DMS153 (cell line): Measurements from ENCODE around the gene DDX4.
"Not testable (repeated sequence)": the region's sequence is repeated elsewhere in the genome, so short reads cannot be mapped to it uniquely, and the experiment has no call there.

Source experiments
- DNase-seq: peaks from one replicate; lab custom pipeline; 2025; lab: John Stamatoyannopoulos, UW

Gene DDX4

GRCh38 chr5:55724281-55724680 is 13.6 kb upstream of the DDX4 start:
- DNase-seq, result no peak

- DNase-seq, result no peak
These were observed 6.0 kb upstream of the DDX4 start for GRCh38 chr5:55731848-55732247.

GRCh38 chr5:55732585-55732984 is 5.3 kb upstream of the DDX4 start:
- DNase-seq, result no peak

- DNase-seq, result no peak
These were observed 3.2 kb upstream of the DDX4 start for GRCh38 chr5:55734658-55735057.

- DNase-seq, result no peak
These were observed 4.9 kb downstream of the DDX4 start for GRCh38 chr5:55742778-55743177.

- no peak for DNase-seq
These were observed 10.0 kb downstream of the DDX4 start for GRCh38 chr5:55747778-55748318.

GRCh38 chr5:55749387-55749786 is 11.5 kb downstream of the DDX4 start:
- DNase-seq, result no peak

GRCh38 chr5:55750063-55750462 is 12.2 kb downstream of the DDX4 start:
- DNase-seq, result no peak

- DNase-seq, result no peak
These were observed 12.6 kb downstream of the DDX4 start for GRCh38 chr5:55750499-55750898.

- no peak for DNase-seq
These were observed 20.4 kb downstream of the DDX4 start for GRCh38 chr5:55758231-55758630.

GRCh38 chr5:55758714-55759113 is 20.9 kb downstream of the DDX4 start:
- no peak for DNase-seq

GRCh38 chr5:55761721-55762120 is 23.9 kb downstream of the DDX4 start:
- not testable (repeated sequence) for DNase-seq

GRCh38 chr5:55763746-55764420 is 26.0 kb downstream of the DDX4 start:
- no peak for DNase-seq

- no peak for DNase-seq
These were observed 30.4 kb downstream of the DDX4 start for GRCh38 chr5:55768279-55768678.

- no peak for DNase-seq
These were observed 33.4 kb downstream of the DDX4 start for GRCh38 chr5:55771175-55771655.

- DNase-seq, result peak; percentile 64
These were observed 35.2 kb downstream of the DDX4 start for GRCh38 chr5:55773057-55773456.

- no peak for DNase-seq
These were observed 39.5 kb downstream of the DDX4 start for GRCh38 chr5:55777332-55777731.

GRCh38 chr5:55800924-55801323 is 63.1 kb downstream of the DDX4 start:
- no peak for DNase-seq

- not testable (repeated sequence) for DNase-seq
These were observed 71.0 kb downstream of the DDX4 start for GRCh38 chr5:55808814-55809213.

- DNase-seq, result not testable (repeated sequence)
These were observed 78.1 kb downstream of the DDX4 start for GRCh38 chr5:55815939-55816338.

GRCh38 chr5:55816342-55816741 is 78.5 kb downstream of the DDX4 start:
- DNase-seq, result no peak

- no peak for DNase-seq
These were observed 79.2 kb downstream of the DDX4 start for GRCh38 chr5:55817030-55817429.

- DNase-seq, result no peak
These were observed 82.6 kb downstream of the DDX4 start for GRCh38 chr5:55820488-55820887.
